Hematopoietic multipotent progenitor cell treated with erythropoietin and hydrocortisone succinate and interleukin-3 and kit ligand, for 4 days (in vitro differentiated cells): Measurements from ENCODE around the gene ACTN3.
"Not testable (repeated sequence)": the region's sequence is repeated elsewhere in the genome, so short reads cannot be mapped to it uniquely, and the experiment has no call there.

Experiments
- DNase-seq: peaks from one replicate; pipeline ENCODE4 v3.0.0-alpha.2; 2015

Gene ACTN3

DNA sequence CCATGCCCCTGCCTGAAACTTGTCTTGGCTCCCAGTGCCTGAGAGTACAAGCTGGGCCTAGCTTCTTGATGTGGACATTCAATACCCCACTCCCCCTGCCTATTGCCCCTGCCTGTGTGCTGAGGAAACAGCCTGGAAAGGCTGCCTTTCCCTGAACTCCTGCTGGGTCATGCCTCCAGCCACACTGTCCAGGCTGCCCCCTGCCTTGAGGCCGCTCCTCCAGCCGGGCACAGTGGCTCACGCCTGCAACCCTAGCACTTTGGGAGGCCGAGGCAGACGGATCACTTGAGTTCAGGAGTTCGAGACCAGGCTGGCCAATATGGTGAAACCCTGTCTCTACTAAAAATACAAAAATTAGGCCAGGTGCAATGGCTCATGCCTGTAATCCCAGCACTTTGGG is 56.4 kb downstream of the ACTN3 start:
- DNase-seq = no peak

DNA sequence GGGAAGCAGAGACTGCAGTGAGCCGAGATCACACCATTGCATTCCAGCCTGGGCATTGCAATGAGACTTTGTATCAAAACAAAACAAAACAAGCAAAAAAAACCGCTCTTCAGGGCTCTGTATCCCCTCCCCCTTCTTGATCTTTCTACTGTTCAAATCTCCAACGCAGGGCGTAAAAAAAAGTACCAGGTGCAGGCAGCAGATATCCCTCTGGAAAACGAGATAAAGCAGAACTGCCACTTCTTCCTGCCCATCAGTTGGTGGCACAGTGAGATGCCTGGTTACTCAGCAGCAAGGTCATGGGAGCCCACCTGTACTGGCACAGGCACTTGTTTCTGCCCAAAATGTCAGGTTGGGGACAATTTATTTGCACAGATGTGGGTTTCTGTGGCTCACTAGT is 57.5 kb downstream of the ACTN3 start:
- DNase-seq = peak; percentile 84

DNA sequence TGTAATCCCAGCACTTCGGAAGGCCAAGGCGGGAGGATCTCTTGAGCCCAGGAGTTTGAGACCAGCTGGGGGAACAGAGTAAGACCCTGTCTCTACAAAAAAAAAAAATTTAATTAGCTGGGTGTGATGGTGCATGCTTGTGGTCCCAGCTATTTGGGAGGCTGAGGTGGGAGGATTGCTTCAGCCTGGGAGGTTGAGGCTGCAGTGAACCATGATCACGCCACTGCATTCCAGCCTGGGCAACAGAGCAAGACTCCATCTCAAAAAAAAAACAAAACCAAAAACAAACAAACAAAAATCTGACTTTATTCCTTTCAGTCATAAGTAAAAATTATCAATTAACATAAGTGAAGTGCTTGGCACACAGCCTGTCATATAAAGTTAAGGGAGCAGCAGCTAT is 59.9 kb downstream of the ACTN3 start:
- DNase-seq = not testable (repeated sequence)

DNA sequence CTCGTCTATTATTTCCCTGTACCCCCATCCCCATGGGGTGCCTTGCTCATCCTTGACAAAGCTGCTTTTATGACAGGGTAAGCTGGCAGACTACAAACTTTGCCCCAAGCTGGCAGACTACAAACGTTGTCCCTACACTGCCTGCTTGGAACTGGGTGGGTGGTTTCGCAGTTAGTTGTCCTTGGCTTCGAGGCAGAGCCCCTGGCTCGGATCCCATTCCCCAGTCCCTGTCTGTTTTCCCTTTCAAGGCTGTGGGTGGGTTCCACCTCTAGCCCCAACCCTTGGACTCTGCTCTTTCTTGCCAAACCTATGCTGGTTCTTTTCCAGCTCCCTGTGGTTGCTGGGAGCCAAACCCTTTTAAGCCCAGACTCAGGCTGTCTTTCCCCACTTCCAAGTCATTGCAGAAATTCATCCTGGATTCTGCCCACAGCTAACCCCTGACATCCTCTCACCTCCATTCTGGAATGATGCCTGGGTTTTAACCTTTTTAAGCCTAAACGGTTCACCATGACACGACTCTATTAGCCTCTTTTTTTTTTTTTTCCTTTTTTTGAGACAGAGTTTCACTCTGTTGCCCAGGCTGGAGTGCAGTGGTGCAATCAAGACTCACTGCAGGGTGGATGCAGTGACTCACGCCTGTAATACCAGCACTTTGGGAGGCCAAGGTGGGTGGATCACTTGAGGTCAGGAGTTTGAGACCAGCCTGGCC is 60.6 kb downstream of the ACTN3 start:
- DNase-seq = no peak

DNA sequence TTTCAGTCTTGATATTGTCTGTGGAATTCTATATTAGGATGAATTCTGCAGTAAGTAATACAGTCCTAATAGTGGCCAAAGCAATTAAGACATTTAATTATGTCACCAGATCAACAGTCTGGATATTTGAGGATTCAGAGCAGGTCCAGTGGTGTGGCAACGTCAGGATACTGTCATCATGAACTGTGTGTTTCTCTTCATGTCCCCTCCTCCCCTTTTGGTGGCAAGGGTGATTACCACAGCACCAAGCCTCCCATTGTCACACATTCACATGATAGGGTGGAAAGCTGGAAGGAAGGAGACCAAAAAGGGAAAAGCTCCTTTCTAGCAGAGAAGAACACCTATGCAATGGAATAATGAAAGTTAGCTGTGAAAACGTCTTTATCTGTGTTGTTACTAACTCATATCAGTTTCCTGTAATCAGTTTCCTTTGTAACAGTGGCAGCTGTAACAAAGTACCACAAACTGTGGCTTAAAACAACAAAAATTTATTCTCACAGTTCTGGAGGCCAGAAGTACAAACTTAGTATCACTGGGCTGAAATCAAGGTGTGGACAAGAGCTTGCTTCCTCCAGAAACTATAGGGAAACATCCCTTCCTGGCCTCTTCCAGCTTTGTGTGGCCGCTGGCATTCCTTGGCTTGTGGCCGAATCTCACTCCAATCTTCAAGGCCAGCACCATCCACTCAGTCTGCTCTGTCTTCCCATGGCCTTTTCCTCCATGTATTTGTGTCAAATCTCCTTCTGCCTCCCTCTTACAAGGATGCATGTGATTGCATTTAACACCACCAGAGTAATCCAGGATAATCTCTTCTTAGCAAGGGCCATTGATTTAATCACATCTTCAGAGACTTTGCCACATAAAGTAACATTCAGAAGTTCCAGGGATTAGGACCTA is 63.3 kb downstream of the ACTN3 start:
- peak; percentile 43 for DNase-seq

DNA sequence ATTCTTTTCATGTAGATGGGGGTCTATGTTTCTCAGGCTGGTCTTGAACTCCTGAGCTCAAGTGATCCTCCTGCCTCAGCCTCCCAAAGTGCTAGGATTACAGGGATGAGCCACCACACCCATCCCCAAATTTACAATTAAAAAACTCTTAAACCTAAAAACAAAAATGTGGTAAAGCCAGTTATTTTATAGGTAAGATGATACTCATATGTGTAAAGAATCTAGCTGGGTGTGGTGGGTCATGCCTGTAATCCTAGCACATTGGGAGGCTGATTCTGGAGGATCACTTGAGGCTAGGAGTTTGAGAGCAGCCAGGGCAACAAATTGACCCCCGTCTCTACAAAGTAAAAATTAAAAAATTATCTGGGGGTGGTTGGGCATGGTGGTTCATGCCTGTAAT is 65.8 kb downstream of the ACTN3 start:
- no peak for DNase-seq
